Fibroblast of mammary gland (primary cell): Measurements from ENCODE around the gene CLIC1.

Experiments used
- DNase-seq: peaks from one replicate; pipeline ENCODE4 v3.0.0-alpha.2; 2010; ENCODE audit warnings: low read depth
- H3K4me3 ChIP-seq: 2 replicates; pipeline ENCODE4 v1.5.1; 2011; ENCODE audit warnings: low read depth, mild to moderate bottlenecking, low read length, moderate library complexity; ENCODE audit not compliant: control insufficient read depth
- CTCF ChIP-seq: conservative IDR thresholded peaks from 2 replicates; pipeline ENCODE4 v1.5.1; 2011; ENCODE audit warnings: low read depth, low read length, inconsistent platforms; ENCODE audit not compliant: control insufficient read depth, insufficient read depth

CLIC1 gene

DNA sequence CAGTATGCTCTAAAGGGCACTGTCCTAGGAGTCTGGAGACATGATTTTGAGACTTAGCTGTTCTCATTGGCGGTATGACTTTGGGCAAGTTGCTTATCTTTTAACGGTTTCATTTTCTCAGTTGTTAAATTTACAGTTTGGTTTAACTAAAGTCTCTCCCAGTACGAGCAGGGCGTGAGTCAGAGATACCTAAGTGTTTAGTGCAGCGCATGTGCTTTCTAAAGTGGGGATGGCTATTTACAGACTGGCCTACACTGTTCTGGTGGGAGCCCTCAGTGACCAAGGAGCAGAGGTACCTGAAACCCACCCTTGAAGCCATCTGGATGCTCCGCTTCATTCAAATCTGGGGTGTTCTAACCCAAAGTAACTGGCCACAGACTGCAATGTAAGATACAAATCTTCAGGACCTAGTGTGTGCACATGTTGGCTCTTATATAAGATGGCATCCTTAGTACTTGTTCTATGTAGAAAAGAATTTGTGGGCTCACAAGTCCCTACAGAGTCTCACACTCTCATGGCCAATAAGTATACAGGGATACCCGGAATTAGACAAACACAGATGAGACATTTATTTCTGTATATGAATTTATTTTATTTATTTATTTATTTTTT is 14.2 kb upstream of the CLIC1 start:
- TF ChIP-seq CTCF = no peak
- no peak for DNase-seq
- no peak overlapping the region for H3K4me3 ChIP-seq

- no peak for TF ChIP-seq CTCF
- no peak overlapping the region for H3K4me3 ChIP-seq
- no peak for DNase-seq
These were observed 13.1 kb upstream of the CLIC1 start for GRCh38 chr6:31749301-31750036.

GRCh38 chr6:31744422-31744821 is 8.1 kb upstream of the CLIC1 start:
- no peak overlapping the region for H3K4me3 ChIP-seq
- TF ChIP-seq CTCF = no peak
- no peak for DNase-seq

GRCh38 chr6:31742894-31743293 is 6.6 kb upstream of the CLIC1 start:
- no peak overlapping the region for H3K4me3 ChIP-seq
- TF ChIP-seq CTCF = no peak

DNA sequence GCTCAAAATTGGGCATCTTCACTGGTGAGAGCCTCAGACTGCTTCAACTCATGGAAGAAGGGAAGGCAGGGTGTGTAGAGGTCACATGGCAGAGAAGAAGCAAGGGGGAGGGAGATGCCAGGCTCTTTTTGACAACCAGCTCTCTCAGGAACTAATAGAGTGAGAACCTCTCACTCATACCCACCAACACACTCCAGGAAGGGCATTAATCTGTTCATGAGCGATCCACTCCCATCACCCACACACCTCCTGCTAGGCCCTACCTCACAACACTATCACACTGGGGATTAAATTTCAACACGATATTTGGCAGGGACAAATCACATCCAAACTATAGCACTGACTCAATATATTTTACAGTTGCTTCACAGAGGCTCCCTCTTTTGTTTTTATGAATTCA is 5.5 kb upstream of the CLIC1 start:
- H3K4me3 ChIP-seq = no peak overlapping the region
- DNase-seq = no peak
- no peak for TF ChIP-seq CTCF

More at GRCh38 chr6:31742894-31743293, 6.6 kb upstream of the CLIC1 start:
- DNase-seq = no peak

DNA sequence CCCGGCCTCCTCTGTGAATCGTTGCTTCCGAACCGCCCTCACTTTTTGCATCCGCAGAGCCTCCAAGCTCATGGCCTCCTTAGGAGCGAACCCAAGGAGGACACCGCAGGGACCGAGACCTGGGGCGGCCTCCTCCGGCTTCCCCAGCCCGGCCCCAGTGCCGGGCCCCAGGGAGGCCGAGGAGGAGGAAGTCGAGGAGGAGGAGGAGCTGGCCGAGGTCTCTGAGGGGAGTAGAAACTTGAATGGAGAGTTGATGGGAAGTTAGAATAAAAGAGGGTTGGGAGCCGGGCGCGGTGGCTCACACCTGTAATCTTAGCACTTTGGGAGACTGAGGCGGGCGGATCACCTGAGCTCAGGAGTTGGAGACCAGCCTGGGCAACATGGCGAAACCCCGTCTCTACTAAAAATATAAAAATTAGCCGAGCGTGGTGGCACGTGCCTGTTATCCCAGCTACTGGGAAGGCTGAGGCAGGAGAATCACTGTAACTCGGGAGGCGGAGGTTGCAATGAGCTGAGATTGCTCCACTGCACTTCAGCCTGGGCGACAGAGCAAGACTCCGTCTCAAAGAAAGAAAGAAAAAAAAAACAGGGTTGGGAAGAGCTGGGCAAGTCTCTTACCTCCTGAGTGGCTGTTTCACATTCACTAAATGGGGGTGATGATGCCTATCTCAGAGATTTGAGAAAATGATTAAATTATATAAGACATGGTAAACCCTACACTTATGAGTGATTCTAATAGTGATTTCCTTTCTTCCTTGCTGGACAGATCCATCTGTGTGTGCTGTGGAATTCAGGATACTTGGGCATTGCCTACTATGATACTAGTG is 4.3 kb upstream of the CLIC1 start:
- peak overlapping the region; percentile 91 for H3K4me3 ChIP-seq
- no peak for TF ChIP-seq CTCF
- no peak for DNase-seq
